Measurements from ENCODE around the gene TMEM121.
"Not testable (repeated sequence)": the region's sequence is repeated elsewhere in the genome, so short reads cannot be mapped to it uniquely, and the experiment has no call there.

GRCh38 chr14:105568140-105568843, 41.9 kb downstream of the TMEM121 start:
- not testable (repeated sequence) for TF ChIP-seq CTCF (IDR thresholded peaks at IDR 0.05); POLR2AphosphoS5 (IDR thresholded peaks at IDR 0.05; ENCODE audit: low read depth, low read length); TCF12 (IDR thresholded peaks at IDR 0.05); FOXM1 (IDR thresholded peaks at IDR 0.05; ENCODE audit: low read depth); SMC3 (IDR thresholded peaks at IDR 0.05; ENCODE audit: low read depth, low read length); RAD21 (IDR thresholded peaks at IDR 0.05; ENCODE audit: low read length); REST (IDR thresholded peaks at IDR 0.05; ENCODE audit: low read depth, low read length); YY1 (IDR thresholded peaks at IDR 0.05; ENCODE audit: low read depth); EP300 (IDR thresholded peaks at IDR 0.05; ENCODE audit: borderline replicate concordance in 1 of 2, low read depth in 1 of 2, low read length in 1 of 2); GABPA (IDR thresholded peaks at IDR 0.05; ENCODE audit: low read depth); MAX (IDR thresholded peaks at IDR 0.05; ENCODE audit: low read depth)

All from SK-N-SH (cell line).